ENCODE measurements around the gene SHISA6. TPM values are rescaled to one million over a fixed set of nuclear protein-coding genes. Genes with fewer than 3 reads are reported as not detected.

The SHISA6 gene
- total and polyA plus RNA-seq, 4 donors = not detected

DNA sequence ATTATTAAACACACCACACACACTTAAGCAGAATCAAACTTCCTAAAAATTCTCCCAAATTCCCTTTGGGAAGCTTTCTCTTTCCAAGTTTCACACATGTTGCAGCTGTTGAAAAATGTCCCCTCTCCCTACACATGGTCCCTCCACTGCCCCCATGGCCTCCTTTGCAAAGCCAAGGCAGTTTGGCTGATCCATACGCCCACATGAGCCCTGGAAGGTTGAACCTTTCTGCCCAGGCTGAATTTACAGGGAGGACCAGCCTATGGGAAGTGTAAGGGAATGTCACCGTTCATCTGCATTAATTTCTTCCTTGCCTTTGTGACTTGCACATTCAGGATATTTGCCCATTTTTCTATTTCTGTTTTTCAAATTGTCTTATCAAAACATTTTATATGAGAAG lies 31.1 kb upstream of the SHISA6 start:
- no peak for DNase-seq (ENCODE audit: low spot score)
- H3K9me3 ChIP-seq (ENCODE audit: control insufficient read depth in 4 of 4, low read length in 3 of 4) = peaks cover 5 to 17% (median 10%) of the 10 kb centered on the region in 4 donors
- no peaks in the 10 kb centered on the region for H3K4me1 ChIP-seq (ENCODE audit: control insufficient read depth in 4 of 4, insufficient read depth in 4 of 4, low read length in 3 of 4)
- no peaks in the 10 kb centered on the region for H3K36me3 ChIP-seq (ENCODE audit: control insufficient read depth in 4 of 4, insufficient read depth in 3 of 4, low read depth in 1 of 4, low read length in 3 of 4)
- peaks cover 0 to 3% (median 0%) of the 10 kb centered on the region in 4 donors for H3K27me3 ChIP-seq (ENCODE audit: control insufficient read depth in 4 of 4, insufficient read depth in 4 of 4, low read length in 3 of 4)
- no peak overlapping the region for H3K27ac ChIP-seq (ENCODE audit: low read depth in 1 of 2, low read length in 2 of 2)
- no peak overlapping the region for H3K9ac ChIP-seq (ENCODE audit: low read depth in 1 of 2, low read length in 2 of 2)
- TF ChIP-seq YY1 (IDR thresholded peaks at IDR 0.05) (no peak), EGR1 (IDR thresholded peaks at IDR 0.05; ENCODE audit: low read depth in 2 of 2) (no peak), TAF1 (conservative IDR thresholded peaks at IDR 0.05) (no peak), HNF4A (conservative IDR thresholded peaks at IDR 0.05) (no peak), FOXA1 (IDR thresholded peaks at IDR 0.05) (no peak), RXRA (IDR thresholded peaks at IDR 0.05) (no peak), GABPA (IDR thresholded peaks at IDR 0.05 in 1 of 2, conservative IDR thresholded peaks at IDR 0.05 in 1 of 2) (no peak), RAD21 (IDR thresholded peaks at IDR 0.05) (no peak), SP1 (IDR thresholded peaks at IDR 0.05) (no peak), JUND (IDR thresholded peaks at IDR 0.05) (no peak)
- TF ChIP-seq, protein P1, sequence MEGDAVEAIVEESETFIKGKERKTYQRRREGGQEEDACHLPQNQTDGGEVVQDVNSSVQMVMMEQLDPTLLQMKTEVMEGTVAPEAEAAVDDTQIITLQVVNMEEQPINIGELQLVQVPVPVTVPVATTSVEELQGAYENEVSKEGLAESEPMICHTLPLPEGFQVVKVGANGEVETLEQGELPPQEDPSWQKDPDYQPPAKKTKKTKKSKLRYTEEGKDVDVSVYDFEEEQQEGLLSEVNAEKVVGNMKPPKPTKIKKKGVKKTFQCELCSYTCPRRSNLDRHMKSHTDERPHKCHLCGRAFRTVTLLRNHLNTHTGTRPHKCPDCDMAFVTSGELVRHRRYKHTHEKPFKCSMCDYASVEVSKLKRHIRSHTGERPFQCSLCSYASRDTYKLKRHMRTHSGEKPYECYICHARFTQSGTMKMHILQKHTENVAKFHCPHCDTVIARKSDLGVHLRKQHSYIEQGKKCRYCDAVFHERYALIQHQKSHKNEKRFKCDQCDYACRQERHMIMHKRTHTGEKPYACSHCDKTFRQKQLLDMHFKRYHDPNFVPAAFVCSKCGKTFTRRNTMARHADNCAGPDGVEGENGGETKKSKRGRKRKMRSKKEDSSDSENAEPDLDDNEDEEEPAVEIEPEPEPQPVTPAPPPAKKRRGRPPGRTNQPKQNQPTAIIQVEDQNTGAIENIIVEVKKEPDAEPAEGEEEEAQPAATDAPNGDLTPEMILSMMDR (IDR thresholded peaks at IDR 0.05; ENCODE audit: low read depth, low read length, missing input control) = no peak
- TF ChIP-seq, protein P2, sequence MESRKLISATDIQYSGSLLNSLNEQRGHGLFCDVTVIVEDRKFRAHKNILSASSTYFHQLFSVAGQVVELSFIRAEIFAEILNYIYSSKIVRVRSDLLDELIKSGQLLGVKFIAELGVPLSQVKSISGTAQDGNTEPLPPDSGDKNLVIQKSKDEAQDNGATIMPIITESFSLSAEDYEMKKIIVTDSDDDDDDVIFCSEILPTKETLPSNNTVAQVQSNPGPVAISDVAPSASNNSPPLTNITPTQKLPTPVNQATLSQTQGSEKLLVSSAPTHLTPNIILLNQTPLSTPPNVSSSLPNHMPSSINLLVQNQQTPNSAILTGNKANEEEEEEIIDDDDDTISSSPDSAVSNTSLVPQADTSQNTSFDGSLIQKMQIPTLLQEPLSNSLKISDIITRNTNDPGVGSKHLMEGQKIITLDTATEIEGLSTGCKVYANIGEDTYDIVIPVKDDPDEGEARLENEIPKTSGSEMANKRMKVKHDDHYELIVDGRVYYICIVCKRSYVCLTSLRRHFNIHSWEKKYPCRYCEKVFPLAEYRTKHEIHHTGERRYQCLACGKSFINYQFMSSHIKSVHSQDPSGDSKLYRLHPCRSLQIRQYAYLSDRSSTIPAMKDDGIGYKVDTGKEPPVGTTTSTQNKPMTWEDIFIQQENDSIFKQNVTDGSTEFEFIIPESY (IDR thresholded peaks at IDR 0.05) = no peak
- TF ChIP-seq, protein P3, sequence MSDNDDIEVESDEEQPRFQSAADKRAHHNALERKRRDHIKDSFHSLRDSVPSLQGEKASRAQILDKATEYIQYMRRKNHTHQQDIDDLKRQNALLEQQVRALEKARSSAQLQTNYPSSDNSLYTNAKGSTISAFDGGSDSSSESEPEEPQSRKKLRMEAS (IDR thresholded peaks at IDR 0.05) = no peak
- TF ChIP-seq, protein P4, sequence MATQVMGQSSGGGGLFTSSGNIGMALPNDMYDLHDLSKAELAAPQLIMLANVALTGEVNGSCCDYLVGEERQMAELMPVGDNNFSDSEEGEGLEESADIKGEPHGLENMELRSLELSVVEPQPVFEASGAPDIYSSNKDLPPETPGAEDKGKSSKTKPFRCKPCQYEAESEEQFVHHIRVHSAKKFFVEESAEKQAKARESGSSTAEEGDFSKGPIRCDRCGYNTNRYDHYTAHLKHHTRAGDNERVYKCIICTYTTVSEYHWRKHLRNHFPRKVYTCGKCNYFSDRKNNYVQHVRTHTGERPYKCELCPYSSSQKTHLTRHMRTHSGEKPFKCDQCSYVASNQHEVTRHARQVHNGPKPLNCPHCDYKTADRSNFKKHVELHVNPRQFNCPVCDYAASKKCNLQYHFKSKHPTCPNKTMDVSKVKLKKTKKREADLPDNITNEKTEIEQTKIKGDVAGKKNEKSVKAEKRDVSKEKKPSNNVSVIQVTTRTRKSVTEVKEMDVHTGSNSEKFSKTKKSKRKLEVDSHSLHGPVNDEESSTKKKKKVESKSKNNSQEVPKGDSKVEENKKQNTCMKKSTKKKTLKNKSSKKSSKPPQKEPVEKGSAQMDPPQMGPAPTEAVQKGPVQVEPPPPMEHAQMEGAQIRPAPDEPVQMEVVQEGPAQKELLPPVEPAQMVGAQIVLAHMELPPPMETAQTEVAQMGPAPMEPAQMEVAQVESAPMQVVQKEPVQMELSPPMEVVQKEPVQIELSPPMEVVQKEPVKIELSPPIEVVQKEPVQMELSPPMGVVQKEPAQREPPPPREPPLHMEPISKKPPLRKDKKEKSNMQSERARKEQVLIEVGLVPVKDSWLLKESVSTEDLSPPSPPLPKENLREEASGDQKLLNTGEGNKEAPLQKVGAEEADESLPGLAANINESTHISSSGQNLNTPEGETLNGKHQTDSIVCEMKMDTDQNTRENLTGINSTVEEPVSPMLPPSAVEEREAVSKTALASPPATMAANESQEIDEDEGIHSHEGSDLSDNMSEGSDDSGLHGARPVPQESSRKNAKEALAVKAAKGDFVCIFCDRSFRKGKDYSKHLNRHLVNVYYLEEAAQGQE (IDR thresholded peaks at IDR 0.05) = no peak
- TF ChIP-seq, protein P5, sequence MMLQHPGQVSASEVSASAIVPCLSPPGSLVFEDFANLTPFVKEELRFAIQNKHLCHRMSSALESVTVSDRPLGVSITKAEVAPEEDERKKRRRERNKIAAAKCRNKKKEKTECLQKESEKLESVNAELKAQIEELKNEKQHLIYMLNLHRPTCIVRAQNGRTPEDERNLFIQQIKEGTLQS (IDR thresholded peaks at IDR 0.05) = no peak
- 59% methylated on average over 2 of the region's 2 CpGs for WGBS
- no peak overlapping the region for H3K4me3 ChIP-seq (ENCODE audit: low read depth in 1 of 3, low read length in 3 of 3)

DNA sequence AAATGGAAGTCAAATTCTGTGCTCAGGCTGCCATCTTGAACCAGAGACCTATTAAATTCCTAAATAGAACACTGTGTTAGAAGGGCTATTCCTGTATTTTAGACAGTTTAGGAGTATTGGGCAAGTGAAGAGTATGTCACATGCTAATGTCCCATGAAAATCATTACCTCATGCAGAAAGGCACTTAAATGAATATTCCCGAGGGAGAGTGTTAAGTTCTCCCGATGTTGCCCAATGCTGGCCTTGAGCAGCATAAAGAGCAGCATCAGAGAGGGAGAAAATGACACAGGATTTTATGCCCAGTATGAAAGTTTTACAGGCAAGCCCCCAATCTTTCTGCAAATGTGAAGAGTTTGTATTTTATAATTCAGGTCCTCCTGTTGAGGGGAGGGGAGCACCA lies 28.2 kb upstream of the SHISA6 start:
- Histone ChIP-seq H3K4me1 (ENCODE audit: control insufficient read depth in 4 of 4, insufficient read depth in 4 of 4, low read length in 3 of 4) (no peaks in the 10 kb centered on the region), H3K9me3 (ENCODE audit: control insufficient read depth in 4 of 4, low read length in 3 of 4) (peaks cover 3 to 16% (median 10%) of the 10 kb centered on the region in 4 donors), H3K4me3 (ENCODE audit: low read depth in 1 of 3, low read length in 3 of 3) (no peak overlapping the region), H3K36me3 (ENCODE audit: control insufficient read depth in 4 of 4, insufficient read depth in 3 of 4, low read depth in 1 of 4, low read length in 3 of 4) (no peaks in the 10 kb centered on the region), H3K27me3 (ENCODE audit: control insufficient read depth in 4 of 4, insufficient read depth in 4 of 4, low read length in 3 of 4) (peaks cover 0 to 6% (median 0%) of the 10 kb centered on the region in 4 donors), H3K9ac (ENCODE audit: low read depth in 1 of 2, low read length in 2 of 2) (no peak overlapping the region), H3K27ac (ENCODE audit: low read depth in 1 of 2, low read length in 2 of 2) (no peak overlapping the region)
- TF ChIP-seq SP1 (IDR thresholded peaks at IDR 0.05) = no peak
- TF ChIP-seq RXRA (IDR thresholded peaks at IDR 0.05) = no peak
- TF ChIP-seq GABPA (IDR thresholded peaks at IDR 0.05 in 1 of 2, conservative IDR thresholded peaks at IDR 0.05 in 1 of 2) = no peak
- 88% methylated on average over 2 of the region's 2 CpGs for WGBS
- no peak for DNase-seq (ENCODE audit: low spot score)

Data from liver (tissue), 9 donors.